Activated naive CD4-positive, alpha-beta T cell (primary cell): ENCODE measurements around the gene SAMD15.
"Not testable (repeated sequence)": the region's sequence is repeated elsewhere in the genome, so short reads cannot be mapped to it uniquely, and the experiment has no call there.

Experiments used
- DNase-seq, 4 experiments: peaks; one replicate each; lab custom pipeline; 2025; lab: John Stamatoyannopoulos, UW

The SAMD15 gene

GRCh38 chr14:77376771-77377501 lies at the start of gene SAMD15, which contains the start of gene TMED8:
Gene SAMD15 (plus strand): TSS chr14:77377379. CDS start chr14:77377419, 40 bp downstream.
Gene TMED8 (minus strand): TSS chr14:77377094. CDS start chr14:77377053, 41 bp downstream.
- peak; percentile 44 to 78 (median 58) for DNase-seq

GRCh38 chr14:77329872-77330271 lies 47.3 kb upstream of the SAMD15 start:
- DNase-seq = no peak

- no peak for DNase-seq
These were observed 41.6 kb upstream of the SAMD15 start for GRCh38 chr14:77335576-77335975.

DNA sequence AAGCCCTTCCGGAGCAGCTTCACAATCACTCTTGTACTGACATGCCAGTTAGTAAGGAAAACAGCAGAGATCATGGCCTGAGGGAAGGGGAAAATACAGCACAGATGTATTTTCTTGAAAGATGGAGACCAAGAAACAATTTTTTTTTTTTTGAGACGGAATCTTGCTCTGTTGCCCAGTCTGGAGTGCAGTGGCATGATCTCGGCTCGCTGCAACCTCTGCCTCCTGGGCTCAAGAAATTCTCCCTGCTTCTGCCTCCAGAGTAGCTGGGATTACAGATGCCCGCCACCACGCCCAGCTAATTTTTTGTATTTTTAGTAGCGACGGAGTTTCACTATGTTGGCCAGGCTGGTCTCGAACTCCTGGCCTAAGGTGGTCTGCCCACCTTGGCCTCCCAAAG lies 39.9 kb upstream of the SAMD15 start:
- DNase-seq = not testable (repeated sequence)

- no peak for DNase-seq
These were observed 39.3 kb upstream of the SAMD15 start for GRCh38 chr14:77337880-77338279.

DNA sequence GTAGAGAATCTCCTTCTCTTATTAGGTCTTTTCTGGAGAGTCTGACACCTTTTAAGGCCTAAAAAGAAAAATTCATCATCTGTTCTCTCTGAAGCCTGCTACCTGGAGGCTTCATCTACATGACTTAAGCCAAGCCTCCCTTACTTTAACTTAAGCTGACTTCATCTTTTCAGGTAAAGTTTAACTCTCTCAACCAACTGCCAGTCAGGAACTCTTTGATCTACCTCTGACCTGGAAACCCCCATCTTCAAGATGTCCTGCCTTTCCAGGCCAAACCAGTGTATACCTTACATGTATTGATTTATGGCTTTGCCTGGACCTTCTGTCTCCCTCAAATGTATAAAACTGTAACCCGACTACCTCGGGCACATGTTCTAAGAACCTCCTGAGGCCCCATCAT lies 38.9 kb upstream of the SAMD15 start:
- no peak for DNase-seq

DNA sequence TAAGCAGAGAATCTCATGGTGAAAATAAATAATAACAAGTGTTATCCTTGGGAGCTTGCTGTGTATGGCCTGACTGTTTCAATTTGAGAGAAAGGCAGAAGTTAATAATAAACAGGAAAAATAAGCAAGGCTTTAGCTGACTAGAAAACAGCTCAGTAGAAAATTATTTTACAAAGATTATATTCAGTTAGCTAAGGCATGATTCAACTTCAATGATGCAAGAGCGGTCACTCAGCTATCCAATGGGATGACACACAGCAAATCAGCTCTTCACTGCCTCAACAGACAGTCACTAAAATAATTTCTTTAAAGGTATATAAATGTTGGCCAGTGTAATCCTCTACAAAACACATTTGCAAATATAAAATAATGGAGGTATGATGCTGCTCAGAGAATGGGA lies 37.8 kb upstream of the SAMD15 start:
- DNase-seq = no peak

- DNase-seq = no peak
These were observed 36.8 kb upstream of the SAMD15 start for GRCh38 chr14:77340389-77340788.

- DNase-seq = no peak
These were observed 34.3 kb upstream of the SAMD15 start for GRCh38 chr14:77342726-77343397.

DNA sequence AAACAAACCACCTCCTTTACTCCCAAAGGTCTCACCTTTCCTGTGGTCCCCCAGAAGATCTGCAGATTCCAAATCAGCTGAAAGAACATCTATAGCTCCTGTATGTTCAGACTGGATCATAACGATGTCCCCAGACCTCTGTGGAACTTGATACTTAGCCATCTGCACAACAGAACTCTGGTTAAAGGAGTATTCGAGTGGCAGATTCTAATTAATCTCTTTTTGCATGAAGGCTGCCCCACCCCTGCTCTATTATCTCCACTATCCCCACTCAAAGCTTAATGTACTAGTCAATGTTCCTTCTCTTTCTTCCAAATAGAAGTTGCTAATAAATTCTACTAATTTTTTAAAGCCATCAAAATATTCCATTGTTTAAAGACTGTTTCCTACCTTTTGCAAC lies 33.5 kb upstream of the SAMD15 start:
- DNase-seq = no peak

GRCh38 chr14:77344377-77344996 lies 32.7 kb upstream of the SAMD15 start:
- DNase-seq = no peak

DNA sequence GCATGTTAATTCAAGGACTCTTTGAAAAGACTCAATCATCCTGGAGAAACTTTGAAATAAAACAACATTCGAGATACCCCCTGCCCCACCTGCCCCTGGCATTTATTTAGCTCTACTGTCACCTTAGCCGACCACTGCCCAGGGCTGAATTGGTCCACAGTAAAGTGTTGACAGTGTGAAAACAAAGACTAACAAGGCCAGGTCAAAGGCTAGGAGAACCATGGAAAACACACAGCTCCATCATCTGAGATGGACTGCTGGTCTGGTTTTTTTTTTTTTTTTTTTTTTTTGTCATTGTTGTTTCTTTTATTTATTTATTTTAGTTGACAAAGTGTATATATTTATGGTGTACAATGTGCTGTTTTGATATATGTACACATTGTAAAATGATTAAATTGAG lies 30.7 kb upstream of the SAMD15 start:
- DNase-seq = no peak

DNA sequence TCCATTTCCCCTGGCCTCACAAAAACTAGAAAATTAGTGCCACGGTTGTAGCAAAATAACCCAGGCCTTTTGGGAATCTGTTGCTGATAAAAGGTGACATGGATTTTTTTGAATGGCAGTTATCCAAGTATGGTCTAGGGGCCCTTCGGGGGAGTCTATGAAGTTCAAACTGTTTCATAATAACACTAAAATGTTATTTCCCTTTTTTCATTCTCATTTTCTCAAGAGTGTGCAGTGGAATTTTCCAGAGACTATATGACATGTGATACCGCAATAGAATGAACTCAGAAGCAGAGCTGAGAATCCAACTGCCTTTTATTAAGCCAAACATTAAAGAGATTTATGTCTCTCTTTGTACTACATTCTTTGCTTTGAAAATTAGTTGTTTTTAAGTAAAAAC lies 29.4 kb upstream of the SAMD15 start:
- no peak for DNase-seq

DNA sequence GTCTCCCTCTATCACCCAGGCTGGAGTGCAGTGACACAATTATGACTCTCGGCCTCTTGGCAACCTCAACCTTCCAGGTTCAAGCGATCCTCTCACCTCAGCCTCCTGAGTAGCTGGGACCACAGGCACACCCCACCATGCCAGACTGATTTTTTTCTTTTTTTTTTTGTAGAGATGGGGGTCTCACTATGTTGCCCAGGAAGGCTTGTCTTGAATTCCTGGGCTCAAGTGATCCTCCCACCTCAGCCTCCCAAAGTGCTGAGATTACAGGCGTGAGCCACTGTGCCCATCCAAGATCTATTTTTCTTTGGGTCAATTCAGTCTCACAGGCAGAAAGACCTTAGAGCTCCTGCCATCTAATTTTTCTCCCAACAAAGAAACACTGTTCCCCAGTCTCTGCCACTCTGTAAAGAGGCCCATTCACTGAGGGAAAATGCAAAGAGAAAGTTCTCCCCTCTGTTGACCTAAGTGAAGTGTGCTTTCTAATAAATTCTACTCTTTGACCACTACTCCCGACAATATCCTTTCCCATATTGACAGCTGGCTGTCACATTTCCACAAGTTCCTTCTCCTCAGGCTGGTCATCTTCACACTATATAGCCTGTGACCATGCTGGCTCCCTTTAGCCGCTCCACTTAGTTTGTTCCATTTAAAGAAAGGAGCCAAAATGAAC lies 23.6 kb upstream of the SAMD15 start:
- no peak for DNase-seq

- no peak for DNase-seq
These were observed 21.4 kb upstream of the SAMD15 start for GRCh38 chr14:77355811-77356210.

GRCh38 chr14:77356899-77357298 lies 20.3 kb upstream of the SAMD15 start:
- DNase-seq = no peak

GRCh38 chr14:77359626-77360025 lies 17.6 kb upstream of the SAMD15 start:
- DNase-seq = no peak

- DNase-seq = no peak
These were observed 13.0 kb upstream of the SAMD15 start for GRCh38 chr14:77364146-77364545.

GRCh38 chr14:77369285-77369684 lies 7.9 kb upstream of the SAMD15 start:
- no peak for DNase-seq

- DNase-seq = no peak
These were observed 4.8 kb upstream of the SAMD15 start for GRCh38 chr14:77372304-77372841.

GRCh38 chr14:77375164-77375950 lies 1.8 kb upstream of the SAMD15 start:
- no peak for DNase-seq
